Measurements from ENCODE around the gene CLEC16A. TPM values are rescaled to one million over a fixed set of nuclear protein-coding genes. Genes with fewer than 3 reads are reported as not detected.

Gene CLEC16A, protein sequence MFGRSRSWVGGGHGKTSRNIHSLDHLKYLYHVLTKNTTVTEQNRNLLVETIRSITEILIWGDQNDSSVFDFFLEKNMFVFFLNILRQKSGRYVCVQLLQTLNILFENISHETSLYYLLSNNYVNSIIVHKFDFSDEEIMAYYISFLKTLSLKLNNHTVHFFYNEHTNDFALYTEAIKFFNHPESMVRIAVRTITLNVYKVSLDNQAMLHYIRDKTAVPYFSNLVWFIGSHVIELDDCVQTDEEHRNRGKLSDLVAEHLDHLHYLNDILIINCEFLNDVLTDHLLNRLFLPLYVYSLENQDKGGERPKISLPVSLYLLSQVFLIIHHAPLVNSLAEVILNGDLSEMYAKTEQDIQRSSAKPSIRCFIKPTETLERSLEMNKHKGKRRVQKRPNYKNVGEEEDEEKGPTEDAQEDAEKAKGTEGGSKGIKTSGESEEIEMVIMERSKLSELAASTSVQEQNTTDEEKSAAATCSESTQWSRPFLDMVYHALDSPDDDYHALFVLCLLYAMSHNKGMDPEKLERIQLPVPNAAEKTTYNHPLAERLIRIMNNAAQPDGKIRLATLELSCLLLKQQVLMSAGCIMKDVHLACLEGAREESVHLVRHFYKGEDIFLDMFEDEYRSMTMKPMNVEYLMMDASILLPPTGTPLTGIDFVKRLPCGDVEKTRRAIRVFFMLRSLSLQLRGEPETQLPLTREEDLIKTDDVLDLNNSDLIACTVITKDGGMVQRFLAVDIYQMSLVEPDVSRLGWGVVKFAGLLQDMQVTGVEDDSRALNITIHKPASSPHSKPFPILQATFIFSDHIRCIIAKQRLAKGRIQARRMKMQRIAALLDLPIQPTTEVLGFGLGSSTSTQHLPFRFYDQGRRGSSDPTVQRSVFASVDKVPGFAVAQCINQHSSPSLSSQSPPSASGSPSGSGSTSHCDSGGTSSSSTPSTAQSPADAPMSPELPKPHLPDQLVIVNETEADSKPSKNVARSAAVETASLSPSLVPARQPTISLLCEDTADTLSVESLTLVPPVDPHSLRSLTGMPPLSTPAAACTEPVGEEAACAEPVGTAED
- total RNA-seq = 9.8 and 11.4 TPM in 2 replicates

DNA sequence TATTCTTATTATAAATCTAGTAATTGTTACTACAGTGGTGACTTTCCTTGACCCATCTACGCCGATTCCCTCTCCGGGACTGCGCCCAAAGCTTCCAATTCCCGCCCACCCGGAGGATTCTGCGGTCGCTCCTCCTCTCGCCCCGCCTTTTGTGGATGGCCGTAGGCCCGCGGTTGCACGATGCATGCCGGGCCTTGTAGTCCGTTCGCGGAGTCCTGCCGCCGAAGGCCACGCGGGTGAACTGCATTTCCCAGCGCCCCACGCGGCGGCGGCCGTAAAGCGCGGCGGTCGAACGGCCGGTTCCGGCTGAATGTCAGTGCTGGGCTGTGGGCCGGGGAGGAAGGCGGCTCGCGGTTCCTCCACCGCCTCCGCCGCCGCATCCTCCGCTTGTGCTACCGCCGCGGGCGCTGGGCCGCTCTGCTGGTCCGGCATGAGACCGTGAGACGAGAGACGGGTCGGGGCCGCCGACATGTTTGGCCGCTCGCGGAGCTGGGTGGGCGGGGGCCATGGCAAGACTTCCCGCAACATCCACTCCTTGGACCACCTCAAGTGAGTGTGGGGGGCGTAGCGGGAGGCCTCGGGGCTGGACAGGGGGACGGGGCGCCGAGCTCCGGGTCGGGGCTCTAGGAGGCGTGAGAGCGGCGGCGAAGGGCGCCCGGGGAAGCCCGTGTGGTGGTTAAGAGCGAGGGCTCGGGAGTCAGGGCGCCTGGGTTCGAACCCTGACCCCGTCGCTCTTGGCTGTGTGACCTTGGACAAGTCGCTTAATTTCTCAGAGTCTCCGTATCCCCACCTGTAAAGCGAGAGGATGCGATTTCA, at the start of gene CLEC16A:
Gene CLEC16A, plus strand, starts transcription at position 316 of the 816 bp plus-strand sequence. Its CDS starts 154 bp downstream, at position 470.

DNA sequence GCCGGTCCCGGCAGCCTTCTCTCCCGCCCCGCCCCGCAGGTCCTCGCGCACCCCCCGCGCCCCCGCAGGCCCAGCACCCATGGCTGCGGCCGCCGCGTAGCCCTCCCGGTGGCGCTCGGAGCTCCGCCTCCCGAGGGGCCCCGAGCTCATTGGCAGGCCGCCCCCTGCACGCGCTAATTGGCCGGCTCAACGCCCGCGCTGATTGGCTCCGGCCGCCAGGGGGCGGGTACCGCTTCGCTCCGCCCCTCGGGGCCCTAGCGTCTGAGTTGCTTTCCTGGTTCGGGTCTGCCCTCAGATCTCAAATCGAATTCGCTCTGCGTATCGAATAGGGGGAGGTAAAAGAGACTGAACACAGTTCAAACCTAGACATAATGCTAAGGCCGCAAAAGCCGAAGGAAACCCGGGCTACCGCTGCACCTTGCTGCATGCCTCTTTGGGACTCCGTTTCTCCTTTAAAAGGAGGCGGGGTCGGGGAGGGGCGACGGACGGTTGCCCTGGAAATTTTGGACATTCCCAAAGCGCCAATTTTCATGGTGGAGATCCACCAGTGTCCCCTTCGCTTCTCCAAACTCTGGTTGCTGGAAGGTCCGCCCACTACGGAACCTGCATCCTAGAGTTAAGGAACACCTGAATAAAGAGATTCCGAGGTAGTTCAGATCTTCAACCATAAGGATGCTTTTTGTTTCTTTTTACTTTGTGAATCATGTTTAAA, 1.9 kb upstream of the CLEC16A start, which contains the start of gene DEXI:
Gene DEXI, minus strand, starts transcription at position 117 of the 712 bp plus-strand sequence. CDS start 463 bp downstream, outside the sequence.

Other genes with a start within 250 kb of the CLEC16A start
- gene TEKT5, start 249.6 kb upstream of the CLEC16A start, total RNA-seq = not detected in 2 replicates
- 30.9 and 35.5 TPM in 2 replicates for gene NUBP1, start 200.7 kb upstream of the CLEC16A start, total RNA-seq
- gene TVP23A, start 125.8 kb upstream of the CLEC16A start, total RNA-seq = under 0.01 TPM in 1 of 2 replicates, not detected in the other
- under 0.01 and 0.30 TPM in 2 replicates for gene CIITA, start 67.4 kb upstream of the CLEC16A start, total RNA-seq
- 65.6 and 69.0 TPM in 2 replicates for gene DEXI, start 2.1 kb upstream of the CLEC16A start, total RNA-seq

All from bronchus fibroblast of lung (primary cell).